HG03175 (cell line): Measurements from ENCODE around the gene SMIM3.
"Not testable (repeated sequence)": the region's sequence is repeated elsewhere in the genome, so short reads cannot be mapped to it uniquely, and the experiment has no call there.

Experiments used
- ATAC-seq: cut with Tn5 transposase; IDR thresholded peaks from one replicate; pipeline ENCODE4 v1.9.1; 2021; ENCODE audit warnings: mild to moderate bottlenecking, moderate library complexity; ENCODE audit not compliant: unreplicated experiment

SMIM3 gene

GRCh38 chr5:150778517-150779396 lies at the start of gene SMIM3:
SMIM3 (plus strand) TSS chr5:150778757; CDS start chr5:150795441, 16,684 bp downstream.
- ATAC-seq, result no peak

- no peak for ATAC-seq
These were observed 48.7 kb upstream of the SMIM3 start for GRCh38 chr5:150729859-150730258.

GRCh38 chr5:150731669-150732242 lies 46.8 kb upstream of the SMIM3 start:
- ATAC-seq, result no peak

GRCh38 chr5:150734579-150735384 lies 43.8 kb upstream of the SMIM3 start:
- peak; percentile 97 for ATAC-seq

GRCh38 chr5:150738862-150739261 lies 39.7 kb upstream of the SMIM3 start:
- ATAC-seq, result no peak

GRCh38 chr5:150740992-150741391 lies 37.6 kb upstream of the SMIM3 start:
- ATAC-seq, result no peak

GRCh38 chr5:150742455-150743141 lies 36.0 kb upstream of the SMIM3 start:
- ATAC-seq, result not testable (repeated sequence)

- ATAC-seq, result not testable (repeated sequence)
These were observed 35.4 kb upstream of the SMIM3 start for GRCh38 chr5:150743142-150743488.

- no peak for ATAC-seq
These were observed 28.1 kb upstream of the SMIM3 start for GRCh38 chr5:150750469-150750868.

- ATAC-seq, result no peak
These were observed 27.3 kb upstream of the SMIM3 start for GRCh38 chr5:150751096-150751891.

- ATAC-seq, result no peak
These were observed 25.1 kb upstream of the SMIM3 start for GRCh38 chr5:150753463-150753862.

- no peak for ATAC-seq
These were observed 24.7 kb upstream of the SMIM3 start for GRCh38 chr5:150753863-150754262.

- no peak for ATAC-seq
These were observed 21.4 kb upstream of the SMIM3 start for GRCh38 chr5:150757087-150757649.

GRCh38 chr5:150758203-150758530 lies 20.4 kb upstream of the SMIM3 start:
- peak; percentile 19 for ATAC-seq

GRCh38 chr5:150758531-150759333 lies 19.8 kb upstream of the SMIM3 start, which contains the start of gene DCTN4:
DCTN4 (minus strand) TSS chr5:150759017; CDS start chr5:150758993, 24 bp downstream.
- ATAC-seq, result peak; percentile 96

- no peak for ATAC-seq
These were observed 19.3 kb upstream of the SMIM3 start for GRCh38 chr5:150759334-150759583.

GRCh38 chr5:150762211-150762610 lies 16.3 kb upstream of the SMIM3 start:
- ATAC-seq, result no peak

- no peak for ATAC-seq
These were observed 15.4 kb upstream of the SMIM3 start for GRCh38 chr5:150763023-150763769.

- no peak for ATAC-seq
These were observed 14.0 kb upstream of the SMIM3 start for GRCh38 chr5:150764530-150764929.
